GM19452 (cell line): Measurements from ENCODE around the gene IFITM2.
"Not testable (repeated sequence)": the region's sequence is repeated elsewhere in the genome, so short reads cannot be mapped to it uniquely, and the experiment has no call there.

Experiments
- ATAC-seq: cut with Tn5 transposase; IDR thresholded peaks from one replicate; pipeline ENCODE4 v1.9.1; 2021; ENCODE audit not compliant: unreplicated experiment

The IFITM2 gene

GRCh38 chr11:281486-282161 is 26.0 kb upstream of the IFITM2 start:
- no peak for ATAC-seq

- no peak for ATAC-seq
Observed at GRCh38 chr11:282171-282570, 25.4 kb upstream of the IFITM2 start.

DNA sequence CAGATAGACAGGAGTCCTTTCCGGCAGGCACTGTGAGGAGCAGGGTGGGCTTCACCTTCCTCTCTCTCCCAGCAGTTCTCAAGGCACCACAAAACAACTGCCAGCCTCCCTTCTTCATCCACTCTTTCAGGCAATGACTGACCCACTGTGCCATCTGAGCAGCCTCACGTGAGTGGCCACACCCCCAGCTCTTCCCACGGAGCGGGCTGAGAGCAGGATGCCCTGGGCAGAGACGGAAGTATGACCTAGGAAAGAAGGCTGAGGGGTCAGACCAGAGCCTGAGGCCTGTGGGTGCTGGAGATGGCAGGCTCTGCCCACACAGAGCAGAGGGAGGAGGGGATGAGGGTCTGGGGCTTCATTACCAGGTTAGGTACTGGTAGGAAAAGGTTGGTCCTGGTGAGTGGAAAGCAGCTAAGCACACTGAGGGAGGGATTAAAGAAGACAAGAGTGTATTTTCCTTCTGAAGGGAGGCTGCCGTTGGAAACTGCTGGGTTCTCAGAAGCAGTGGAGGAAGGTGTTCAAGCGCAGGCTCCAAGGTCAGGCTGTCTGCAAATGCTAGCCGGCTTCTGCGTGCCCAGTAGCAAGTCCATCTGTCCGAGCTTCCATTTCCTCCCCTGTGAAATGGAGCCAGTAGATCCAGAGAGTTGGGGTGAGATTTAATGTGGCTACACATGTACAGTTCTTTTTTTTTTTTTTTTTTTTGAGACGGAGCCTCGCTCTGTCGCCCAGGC is 24.8 kb upstream of the IFITM2 start:
- ATAC-seq: no peak

DNA sequence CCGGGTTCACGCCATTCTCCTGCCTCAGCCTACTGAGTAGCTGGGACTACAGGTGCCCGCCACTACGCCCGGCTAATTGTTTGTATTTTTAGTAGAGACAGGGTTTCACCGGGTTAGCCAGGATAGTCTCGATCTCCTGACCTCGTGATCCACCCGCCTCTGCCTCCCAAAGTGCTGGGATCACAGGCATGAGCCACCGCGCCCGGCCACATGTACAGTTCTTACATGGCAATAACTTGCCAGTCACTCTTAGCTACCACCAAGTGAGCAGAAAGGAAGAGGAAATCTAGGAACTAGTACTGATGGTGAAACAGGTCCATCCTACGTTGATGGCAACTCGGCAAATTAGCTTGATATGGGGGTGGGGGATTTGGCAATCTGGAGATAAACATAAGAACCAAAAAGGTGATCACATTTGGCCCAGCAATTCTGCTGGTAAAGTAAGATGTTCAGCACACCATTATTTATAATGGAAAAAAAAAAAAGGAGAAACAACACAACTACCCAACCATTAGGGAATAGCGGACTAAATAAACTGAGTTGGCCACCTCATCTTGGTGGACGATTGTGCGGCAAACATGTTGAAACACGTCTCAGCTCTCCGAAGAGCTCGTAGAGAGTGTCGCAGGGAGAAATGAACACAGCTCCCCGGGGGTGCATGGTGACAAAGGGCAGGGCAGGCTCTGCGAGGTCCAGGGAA is 24.1 kb upstream of the IFITM2 start:
- no peak for ATAC-seq

- no peak for ATAC-seq
Observed at GRCh38 chr11:284105-285020, 23.3 kb upstream of the IFITM2 start.

DNA sequence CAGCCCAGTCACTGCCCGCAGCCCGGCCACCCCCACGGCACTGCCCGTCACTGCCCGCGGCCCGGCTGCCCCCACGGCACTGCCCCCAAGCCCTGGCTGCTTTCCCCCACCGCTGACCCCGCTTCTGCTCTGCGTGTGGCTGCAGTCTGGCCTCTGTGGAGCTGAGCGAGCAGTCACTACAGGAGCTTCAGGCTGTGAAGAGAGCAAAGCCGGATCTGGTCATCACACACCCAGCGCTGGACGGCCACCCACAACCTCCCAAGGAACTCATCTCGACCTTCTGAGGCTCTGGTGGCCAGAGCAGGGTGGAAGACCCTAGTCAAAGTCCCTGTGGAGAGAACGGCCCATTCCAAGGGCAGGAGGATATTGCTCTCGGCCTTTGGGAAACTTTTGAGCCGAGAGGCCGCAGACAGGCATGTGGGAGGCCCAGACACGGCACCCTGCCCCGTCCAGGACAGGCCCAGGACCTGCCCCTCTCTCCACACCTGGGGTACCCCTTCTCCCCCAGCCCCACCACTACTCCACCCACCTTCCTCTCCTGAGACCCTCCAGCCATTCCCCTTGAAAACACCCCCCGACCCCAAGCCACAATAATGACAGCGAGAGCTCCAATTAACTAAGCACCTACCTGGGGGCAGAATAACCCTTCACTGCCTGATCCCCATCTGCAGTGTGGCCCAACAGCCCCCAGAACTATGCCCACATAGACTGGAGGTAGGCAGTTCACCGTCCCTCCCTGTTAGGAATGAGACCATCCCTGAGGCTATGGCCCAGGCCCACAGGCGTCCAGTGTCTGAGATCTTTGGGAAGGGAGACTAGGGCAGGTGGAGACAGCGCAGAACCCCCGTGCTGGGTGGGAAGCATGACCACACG is 22.4 kb upstream of the IFITM2 start:
- no peak for ATAC-seq

- no peak for ATAC-seq
Observed at GRCh38 chr11:285894-286220, 21.8 kb upstream of the IFITM2 start.

DNA sequence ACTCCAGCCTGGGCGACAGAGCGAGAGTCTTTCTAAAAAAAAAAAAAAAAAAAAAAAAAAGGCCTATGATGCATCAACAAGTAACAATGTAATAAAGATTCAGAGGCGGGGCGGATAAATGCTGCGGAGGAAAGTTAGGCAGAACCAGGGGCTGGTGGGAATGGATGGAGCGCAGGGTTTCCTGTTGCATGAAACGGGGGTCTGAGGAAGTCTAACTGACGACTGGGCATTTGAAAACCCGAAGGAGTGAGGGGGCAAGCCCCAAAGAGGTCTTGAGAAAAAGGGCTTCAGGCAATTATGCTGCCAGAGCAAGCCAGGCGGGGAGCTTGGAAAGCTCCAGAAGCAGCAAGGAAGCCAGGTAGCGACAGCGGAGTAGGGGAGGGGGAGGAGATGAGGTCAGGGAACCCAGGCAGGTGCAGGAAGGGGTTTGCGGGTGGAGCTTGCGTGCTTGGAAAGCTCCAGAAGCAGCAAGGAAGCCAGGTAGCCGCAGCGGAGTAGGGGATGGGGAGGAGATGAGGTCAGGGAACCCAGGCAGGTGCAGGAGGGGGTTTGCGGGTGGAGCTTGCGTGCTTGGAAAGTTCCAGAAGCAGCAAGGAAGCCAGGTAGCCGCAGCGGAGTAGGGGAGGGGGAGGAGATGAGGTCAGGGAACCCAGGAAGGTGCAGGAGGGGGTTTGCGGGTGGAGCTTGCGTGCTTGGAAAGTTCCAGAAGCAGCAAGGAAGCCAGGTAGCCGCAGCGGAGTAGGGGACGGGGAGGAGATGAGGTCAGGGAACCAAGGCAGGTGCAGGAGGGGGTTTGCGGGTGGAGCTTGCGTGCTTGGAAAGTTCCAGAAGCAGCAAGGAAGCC is 20.4 kb upstream of the IFITM2 start:
- ATAC-seq: not testable (repeated sequence)

- no peak for ATAC-seq
Observed at GRCh38 chr11:287821-288477, 19.7 kb upstream of the IFITM2 start.

DNA sequence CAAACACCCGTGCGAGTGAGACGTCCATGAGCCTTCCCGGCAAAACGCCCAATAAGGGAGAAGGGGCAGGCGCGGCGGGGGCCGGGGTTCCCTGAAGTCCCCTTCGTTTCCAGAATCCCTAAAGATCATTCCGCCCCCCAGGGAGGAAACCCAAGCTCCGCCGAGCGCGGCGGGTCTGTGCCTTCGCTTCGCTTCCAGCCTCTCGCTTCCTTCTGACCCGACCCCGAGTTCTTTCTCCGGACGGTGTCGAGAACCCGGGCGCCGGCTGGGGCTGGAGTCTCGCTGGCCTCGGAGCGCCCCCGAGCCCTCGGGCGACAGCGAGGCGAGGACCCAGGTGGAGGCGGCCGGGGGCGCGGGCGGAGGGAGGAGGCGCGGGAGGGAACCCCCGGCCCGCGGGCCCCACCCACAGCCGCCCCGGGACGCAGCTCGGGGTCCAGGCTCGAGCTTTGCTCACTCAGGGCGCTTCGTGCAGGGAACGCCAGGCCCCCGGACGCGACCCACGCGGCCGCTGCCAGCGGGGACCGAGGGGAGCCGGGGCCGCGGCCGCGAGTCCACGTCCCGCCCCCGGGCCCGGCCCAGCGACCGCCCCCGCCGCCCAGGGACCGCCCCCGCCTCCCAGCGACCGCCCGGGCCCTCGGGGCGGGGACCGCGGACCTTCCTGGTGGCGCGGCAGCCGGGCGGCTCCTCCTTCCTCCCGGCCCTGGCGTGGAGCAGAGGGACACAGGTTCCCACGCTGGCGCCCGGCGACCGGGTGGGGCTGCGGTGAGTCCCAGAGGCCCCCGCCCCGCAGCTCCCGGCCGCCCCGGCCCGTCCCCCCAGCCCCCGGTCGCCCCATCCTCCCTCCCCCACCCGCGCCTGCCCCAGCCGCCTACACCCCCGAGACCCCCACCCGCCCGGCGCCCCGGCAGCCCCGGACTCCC is 18.9 kb upstream of the IFITM2 start, which contains the start of gene PGGHG:
PGGHG (plus strand) TSS at position 649 of the 920 bp plus-strand sequence. CDS start 691 bp downstream, outside the sequence.
- peak; percentile 55 for ATAC-seq

GRCh38 chr11:289398-289711 is 18.3 kb upstream of the IFITM2 start:
- ATAC-seq: no peak

- ATAC-seq: no peak
Observed at GRCh38 chr11:289712-290620, 17.6 kb upstream of the IFITM2 start.

DNA sequence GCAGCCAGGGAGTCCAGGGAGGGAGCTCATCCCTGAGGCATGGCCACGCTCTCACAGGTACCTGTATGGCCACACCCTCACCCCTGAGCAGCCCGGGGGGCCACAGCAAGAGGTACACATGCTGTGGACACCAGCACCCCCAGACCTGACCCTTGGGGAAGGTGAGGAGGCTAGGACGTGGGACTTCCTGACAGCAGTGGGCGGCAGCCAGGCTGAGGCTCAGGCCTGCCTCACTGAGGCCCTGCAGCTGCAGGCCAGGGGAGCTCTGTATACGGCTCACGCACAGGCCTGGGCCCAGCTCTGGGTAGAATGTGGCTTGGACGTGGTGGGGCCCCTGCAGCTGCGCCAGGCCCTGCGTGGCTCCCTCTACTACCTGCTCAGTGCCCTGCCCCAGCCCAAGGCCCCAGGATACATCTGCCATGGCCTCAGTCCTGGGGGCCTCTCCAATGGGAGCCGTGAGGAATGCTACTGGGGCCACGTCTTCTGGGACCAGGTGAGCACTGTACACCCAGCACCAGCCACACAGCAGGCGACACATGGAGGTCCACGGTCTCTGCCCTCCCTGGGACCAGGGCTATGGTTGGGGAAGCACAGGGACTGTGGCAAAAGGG is 16.9 kb upstream of the IFITM2 start:
- ATAC-seq: no peak

- no peak for ATAC-seq
Observed at GRCh38 chr11:291281-292210, 16.1 kb upstream of the IFITM2 start.
